HEK293 (cell line): ENCODE results near the gene SLC30A5.
"Not testable (repeated sequence)": the region's sequence is repeated elsewhere in the genome, so short reads cannot be mapped to it uniquely, and the experiment has no call there.

ENCODE experiments used
- CTCF ChIA-PET: fragments of 350-600 bp; formaldehyde crosslinking; extraction: SDS; loops from one replicate; lab custom pipeline; 2021; ENCODE audit warnings: antibody characterized with exemption; lab: Yijun Ruan, JAX
- POLR2A ChIA-PET: fragments of 300-600 bp; formaldehyde crosslinking; extraction: SDS; loops from one replicate; lab custom pipeline; 2020; ENCODE audit warnings: antibody characterized with exemption, inconsistent platforms; lab: Yijun Ruan, JAX
- H3K27ac ChIP-seq: fragments of 200-500 bp; sonication (Bioruptor generic); 2 replicates; pipeline ENCODE4 v1.5.1; 2014; ENCODE audit warnings: low read depth, low read length, control low read depth, inconsistent platforms; ENCODE audit errors: extremely low read depth
- H3K36me3 ChIP-seq, 2 experiments: fragments of 200-500 bp in 1 of 2; sonication (Bioruptor generic) in 1 of 2; 1 replicate in 1 of 2; 2 replicates in 1 of 2; pipeline ENCODE4 v1.5.1; 2014 to 2017; ENCODE audit warnings: inconsistent platforms in 2 of 2, low read length in 2 of 2; ENCODE audit not compliant: control insufficient read depth in 2 of 2, insufficient read depth in 1 of 2
- H3K4me1 ChIP-seq: fragments of 200-500 bp; sonication (Bioruptor generic); 2 replicates; pipeline ENCODE4 v1.5.1; 2014; ENCODE audit warnings: mild to moderate bottlenecking, low read length, inconsistent platforms; ENCODE audit not compliant: control insufficient read depth, insufficient read depth
- H3K4me3 ChIP-seq: 2 replicates; pipeline ENCODE4 v1.5.1; 2011; ENCODE audit warnings: low read depth, mild to moderate bottlenecking, control low read depth, low read length, moderate library complexity
- H3K9me3 ChIP-seq: fragments of 200-500 bp; sonication (Bioruptor generic); 2 replicates; pipeline ENCODE4 v1.5.1; 2014; ENCODE audit warnings: low read depth, low read length, inconsistent platforms; ENCODE audit not compliant: control insufficient read depth, insufficient read depth
- BCL11A ChIP-seq: fragments of 450-650 bp; formaldehyde crosslinking; IDR thresholded peaks from 2 replicates; pipeline ENCODE4 v1.5.1; 2016; ENCODE audit warnings: low read depth, missing biosample characterization, missing genetic modification characterization
- KLF16 ChIP-seq: fragments of 450-650 bp; formaldehyde crosslinking; IDR thresholded peaks from 2 replicates; pipeline ENCODE4 v1.5.1; 2017; ENCODE audit warnings: missing biosample characterization, missing genetic modification characterization
- KLF9 ChIP-seq: fragments of 450-650 bp; formaldehyde crosslinking; IDR thresholded peaks from 2 replicates; pipeline ENCODE4 v1.5.1; 2016; ENCODE audit warnings: missing biosample characterization, missing genetic modification characterization, low read depth
- REPIN1 ChIP-seq: fragments of 450-650 bp; formaldehyde crosslinking; IDR thresholded peaks from 2 replicates; pipeline ENCODE4 v1.5.1; 2017; ENCODE audit warnings: missing biosample characterization, missing genetic modification characterization, low read depth
- YY2 ChIP-seq: fragments of 450-650 bp; formaldehyde crosslinking; IDR thresholded peaks from 2 replicates; pipeline ENCODE4 v1.5.1; 2016; ENCODE audit warnings: missing biosample characterization, missing genetic modification characterization
- ZNF2 ChIP-seq: fragments of 450-650 bp; formaldehyde crosslinking; IDR thresholded peaks from 2 replicates; pipeline ENCODE4 v1.5.1; 2016; ENCODE audit warnings: missing biosample characterization, missing genetic modification characterization
- ZNF239 ChIP-seq: fragments of 450-650 bp; formaldehyde crosslinking; IDR thresholded peaks from 2 replicates; pipeline ENCODE4 v1.5.1; 2016; ENCODE audit warnings: missing biosample characterization, missing genetic modification characterization
- ZNF248 ChIP-seq: fragments of 450-650 bp; formaldehyde crosslinking; IDR thresholded peaks from 2 replicates; pipeline ENCODE4 v1.5.1; 2017; ENCODE audit warnings: missing biosample characterization, missing genetic modification characterization
- ZNF426 ChIP-seq: fragments of 450-650 bp; formaldehyde crosslinking; IDR thresholded peaks from 2 replicates; pipeline ENCODE4 v1.5.1; 2017; ENCODE audit warnings: missing biosample characterization, missing genetic modification characterization, mild to moderate bottlenecking, inconsistent platforms, moderate library complexity
- ZNF501 ChIP-seq: fragments of 450-650 bp; formaldehyde crosslinking; IDR thresholded peaks from 2 replicates; pipeline ENCODE4 v1.5.1; 2016; ENCODE audit warnings: missing biosample characterization, missing genetic modification characterization
- ZNF596 ChIP-seq: fragments of 450-650 bp; IDR thresholded peaks from 2 replicates; pipeline ENCODE4 v1.5.0; 2018; ENCODE audit warnings: missing biosample characterization, mild to moderate bottlenecking, missing genetic modification characterization, moderate library complexity
- TF ChIP-seq, protein P1 (sequence below): fragments of 450-650 bp; formaldehyde crosslinking; IDR thresholded peaks from 2 replicates; pipeline ENCODE4 v1.5.1; 2016; ENCODE audit warnings: missing biosample characterization, missing genetic modification characterization
- TF ChIP-seq, protein P2 (sequence below): fragments of 450-650 bp; formaldehyde crosslinking; IDR thresholded peaks from 2 replicates; pipeline ENCODE4 v1.5.1; 2016; ENCODE audit warnings: missing biosample characterization, missing genetic modification characterization
- TF ChIP-seq, protein P3 (sequence below): fragments of 450-650 bp; formaldehyde crosslinking; IDR thresholded peaks from 2 replicates; pipeline ENCODE4 v1.5.1; 2016; ENCODE audit warnings: missing biosample characterization, missing genetic modification characterization
- TF ChIP-seq, protein P4 (sequence below): fragments of 450-650 bp; formaldehyde crosslinking; IDR thresholded peaks from 2 replicates; pipeline ENCODE4 v1.5.1; 2016; ENCODE audit warnings: missing biosample characterization, missing genetic modification characterization
- TF ChIP-seq, protein P5 (sequence below): fragments of 450-650 bp; formaldehyde crosslinking; IDR thresholded peaks from 2 replicates; pipeline ENCODE4 v1.5.1; 2016; ENCODE audit warnings: missing biosample characterization, missing genetic modification characterization

Gene SLC30A5

DNA sequence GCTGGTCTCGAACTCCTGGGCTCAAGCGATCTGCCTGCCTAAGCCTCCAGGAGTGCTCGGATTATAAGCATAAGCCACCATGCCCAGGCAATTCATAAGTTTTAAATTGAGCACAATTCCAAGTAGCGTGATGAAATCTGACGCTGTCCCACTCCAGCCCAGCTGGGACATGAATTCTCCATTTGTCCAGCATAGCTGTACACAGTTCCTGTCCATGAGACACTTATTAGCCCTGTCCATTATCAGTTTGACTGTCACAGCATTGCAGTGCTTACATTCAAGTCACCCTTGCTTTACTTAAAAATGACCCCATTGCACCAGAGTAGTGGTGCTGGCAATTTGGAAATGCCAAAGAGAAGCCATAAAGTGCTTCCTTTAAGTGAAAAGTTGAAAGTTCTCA lies 7.6 kb upstream of the SLC30A5 start:
- Histone ChIP-seq H3K9me3 (no peaks in the 10 kb centered on the region), H3K4me1 (no peaks in the 10 kb centered on the region), H3K36me3 (no peaks in the 10 kb centered on the region), H3K27ac (no peak overlapping the region), H3K4me3 (no peak overlapping the region)
- TF ChIP-seq, protein P1, sequence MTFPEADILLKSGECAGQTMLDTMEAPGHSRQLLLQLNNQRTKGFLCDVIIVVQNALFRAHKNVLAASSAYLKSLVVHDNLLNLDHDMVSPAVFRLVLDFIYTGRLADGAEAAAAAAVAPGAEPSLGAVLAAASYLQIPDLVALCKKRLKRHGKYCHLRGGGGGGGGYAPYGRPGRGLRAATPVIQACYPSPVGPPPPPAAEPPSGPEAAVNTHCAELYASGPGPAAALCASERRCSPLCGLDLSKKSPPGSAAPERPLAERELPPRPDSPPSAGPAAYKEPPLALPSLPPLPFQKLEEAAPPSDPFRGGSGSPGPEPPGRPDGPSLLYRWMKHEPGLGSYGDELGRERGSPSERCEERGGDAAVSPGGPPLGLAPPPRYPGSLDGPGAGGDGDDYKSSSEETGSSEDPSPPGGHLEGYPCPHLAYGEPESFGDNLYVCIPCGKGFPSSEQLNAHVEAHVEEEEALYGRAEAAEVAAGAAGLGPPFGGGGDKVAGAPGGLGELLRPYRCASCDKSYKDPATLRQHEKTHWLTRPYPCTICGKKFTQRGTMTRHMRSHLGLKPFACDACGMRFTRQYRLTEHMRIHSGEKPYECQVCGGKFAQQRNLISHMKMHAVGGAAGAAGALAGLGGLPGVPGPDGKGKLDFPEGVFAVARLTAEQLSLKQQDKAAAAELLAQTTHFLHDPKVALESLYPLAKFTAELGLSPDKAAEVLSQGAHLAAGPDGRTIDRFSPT (tag by site-specific recombination), result no peak
- TF ChIP-seq, protein P2, sequence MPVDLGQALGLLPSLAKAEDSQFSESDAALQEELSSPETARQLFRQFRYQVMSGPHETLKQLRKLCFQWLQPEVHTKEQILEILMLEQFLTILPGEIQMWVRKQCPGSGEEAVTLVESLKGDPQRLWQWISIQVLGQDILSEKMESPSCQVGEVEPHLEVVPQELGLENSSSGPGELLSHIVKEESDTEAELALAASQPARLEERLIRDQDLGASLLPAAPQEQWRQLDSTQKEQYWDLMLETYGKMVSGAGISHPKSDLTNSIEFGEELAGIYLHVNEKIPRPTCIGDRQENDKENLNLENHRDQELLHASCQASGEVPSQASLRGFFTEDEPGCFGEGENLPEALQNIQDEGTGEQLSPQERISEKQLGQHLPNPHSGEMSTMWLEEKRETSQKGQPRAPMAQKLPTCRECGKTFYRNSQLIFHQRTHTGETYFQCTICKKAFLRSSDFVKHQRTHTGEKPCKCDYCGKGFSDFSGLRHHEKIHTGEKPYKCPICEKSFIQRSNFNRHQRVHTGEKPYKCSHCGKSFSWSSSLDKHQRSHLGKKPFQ (tag by site-specific recombination), result no peak
- TF ChIP-seq KLF16, result no peak
- no peak for TF ChIP-seq ZNF239
- TF ChIP-seq ZNF596 (tag by site-specific recombination), result no peak
- TF ChIP-seq ZNF2, result no peak
- TF ChIP-seq, protein P3, sequence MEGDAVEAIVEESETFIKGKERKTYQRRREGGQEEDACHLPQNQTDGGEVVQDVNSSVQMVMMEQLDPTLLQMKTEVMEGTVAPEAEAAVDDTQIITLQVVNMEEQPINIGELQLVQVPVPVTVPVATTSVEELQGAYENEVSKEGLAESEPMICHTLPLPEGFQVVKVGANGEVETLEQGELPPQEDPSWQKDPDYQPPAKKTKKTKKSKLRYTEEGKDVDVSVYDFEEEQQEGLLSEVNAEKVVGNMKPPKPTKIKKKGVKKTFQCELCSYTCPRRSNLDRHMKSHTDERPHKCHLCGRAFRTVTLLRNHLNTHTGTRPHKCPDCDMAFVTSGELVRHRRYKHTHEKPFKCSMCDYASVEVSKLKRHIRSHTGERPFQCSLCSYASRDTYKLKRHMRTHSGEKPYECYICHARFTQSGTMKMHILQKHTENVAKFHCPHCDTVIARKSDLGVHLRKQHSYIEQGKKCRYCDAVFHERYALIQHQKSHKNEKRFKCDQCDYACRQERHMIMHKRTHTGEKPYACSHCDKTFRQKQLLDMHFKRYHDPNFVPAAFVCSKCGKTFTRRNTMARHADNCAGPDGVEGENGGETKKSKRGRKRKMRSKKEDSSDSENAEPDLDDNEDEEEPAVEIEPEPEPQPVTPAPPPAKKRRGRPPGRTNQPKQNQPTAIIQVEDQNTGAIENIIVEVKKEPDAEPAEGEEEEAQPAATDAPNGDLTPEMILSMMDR (tag by site-specific recombination), result no peak
- TF ChIP-seq REPIN1 (tag by site-specific recombination), result no peak
- TF ChIP-seq, protein P4, sequence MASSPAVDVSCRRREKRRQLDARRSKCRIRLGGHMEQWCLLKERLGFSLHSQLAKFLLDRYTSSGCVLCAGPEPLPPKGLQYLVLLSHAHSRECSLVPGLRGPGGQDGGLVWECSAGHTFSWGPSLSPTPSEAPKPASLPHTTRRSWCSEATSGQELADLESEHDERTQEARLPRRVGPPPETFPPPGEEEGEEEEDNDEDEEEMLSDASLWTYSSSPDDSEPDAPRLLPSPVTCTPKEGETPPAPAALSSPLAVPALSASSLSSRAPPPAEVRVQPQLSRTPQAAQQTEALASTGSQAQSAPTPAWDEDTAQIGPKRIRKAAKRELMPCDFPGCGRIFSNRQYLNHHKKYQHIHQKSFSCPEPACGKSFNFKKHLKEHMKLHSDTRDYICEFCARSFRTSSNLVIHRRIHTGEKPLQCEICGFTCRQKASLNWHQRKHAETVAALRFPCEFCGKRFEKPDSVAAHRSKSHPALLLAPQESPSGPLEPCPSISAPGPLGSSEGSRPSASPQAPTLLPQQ (tag by site-specific recombination), result no peak
- TF ChIP-seq ZNF426 (tag by site-specific recombination), result no peak
- TF ChIP-seq ZNF501 (tag by site-specific recombination), result no peak
- no peak for TF ChIP-seq KLF9 (tag by site-specific recombination)
- no peak for TF ChIP-seq YY2
- TF ChIP-seq, protein P5, sequence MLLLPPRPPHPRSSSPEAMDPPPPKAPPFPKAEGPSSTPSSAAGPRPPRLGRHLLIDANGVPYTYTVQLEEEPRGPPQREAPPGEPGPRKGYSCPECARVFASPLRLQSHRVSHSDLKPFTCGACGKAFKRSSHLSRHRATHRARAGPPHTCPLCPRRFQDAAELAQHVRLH (tag by site-specific recombination), result no peak
- TF ChIP-seq BCL11A (tag by site-specific recombination), result no peak
- TF ChIP-seq ZNF248, result no peak
- POLR2A ChIA-PET, result no interaction called here
- CTCF ChIA-PET, result no interaction called here

DNA sequence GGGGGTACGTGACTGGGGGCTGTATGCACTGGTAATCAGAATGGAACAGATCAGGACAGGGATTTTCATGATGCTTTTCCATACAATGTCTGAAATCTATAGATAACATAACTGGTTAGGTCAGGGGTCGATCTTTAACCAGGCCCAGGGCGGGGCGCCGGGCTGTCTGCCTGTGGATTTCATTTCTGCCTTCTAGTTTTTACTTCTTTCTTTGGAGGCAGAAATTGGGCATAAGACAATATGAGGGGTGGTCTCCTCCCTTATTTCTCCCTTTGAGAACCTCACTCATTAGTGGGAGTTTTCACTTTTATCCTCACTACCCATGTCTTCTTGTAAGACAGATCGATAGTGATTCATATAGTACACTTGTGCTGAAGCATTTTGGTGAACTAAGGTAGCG lies 5.8 kb upstream of the SLC30A5 start:
- H3K4me3 ChIP-seq, H3K27ac ChIP-seq, H3K9me3 ChIP-seq, H3K36me3 ChIP-seq, H3K4me1 ChIP-seq, POLR2A ChIA-PET: not testable (repeated sequence)
- CTCF ChIA-PET, result interaction anchor here (1.2 kb wide), 1 partner anchor 45 kb away, joined by 5 read pairs; no protein-coding TSS in a partner anchor
